K562 (cell line): Measurements from ENCODE around the gene KARS1. TPM values are rescaled to one million over a fixed set of nuclear protein-coding genes. Genes with fewer than 3 reads are reported as not detected.
A peak's percentile ranks its signal among the peaks of the same experiment; 100 is the strongest.

ENCODE experiments used
- CREM ChIP-seq: IDR thresholded peaks from 2 replicates; pipeline ENCODE4 v1.6.1; 2014; ENCODE audit warnings: antibody characterized with exemption, low read depth
- EZH2 ChIP-seq: IDR thresholded peaks from 2 replicates; pipeline ENCODE4 v1.6.1; 2012; ENCODE audit warnings: low read depth, mild to moderate bottlenecking, inconsistent platforms, low read length, borderline replicate concordance
- FOXM1 ChIP-seq, 2 experiments: fragments of 450-650 bp in 1 of 2; sonication (generic) in 1 of 2; formaldehyde crosslinking in 1 of 2; IDR thresholded peaks; 2 replicates each; pipeline versions ENCODE4 v1.6.1 to v1.9.0; 2017 to 2022; ENCODE audit warnings: low read depth in 2 of 2, mild to moderate bottlenecking in 2 of 2, missing genetic modification reagents in 1 of 2, moderate library complexity in 1 of 2
- GATAD2B ChIP-seq: fragments of 450-650 bp; IDR thresholded peaks from 2 replicates; pipeline ENCODE4 v1.6.1; 2017; ENCODE audit warnings: mild to moderate bottlenecking, borderline replicate concordance
- HLTF ChIP-seq: fragments of 450-650 bp; IDR thresholded peaks from 2 replicates; pipeline ENCODE4 v1.6.1; 2016
- NFATC3 ChIP-seq: fragments of 450-650 bp; IDR thresholded peaks from 2 replicates; pipeline ENCODE4 v1.6.1; 2017; ENCODE audit warnings: mild to moderate bottlenecking
- NFE2 ChIP-seq: IDR thresholded peaks from 2 replicates; pipeline ENCODE4 v1.6.1; 2014; ENCODE audit warnings: antibody characterized with exemption, low read depth
- NFIC ChIP-seq: fragments of 450-650 bp; IDR thresholded peaks from 2 replicates; pipeline ENCODE4 v1.6.1; 2017; ENCODE audit warnings: mild to moderate bottlenecking, inconsistent platforms
- POLR2A ChIP-seq: fragments of 450-650 bp; conservative IDR thresholded peaks from 2 replicates; pipeline ENCODE4 v1.6.1; 2016
- SP2 ChIP-seq: IDR thresholded peaks from 2 replicates; pipeline ENCODE4 v1.6.1; 2011; ENCODE audit warnings: mild to moderate bottlenecking, low read depth, low read length, moderate library complexity; ENCODE audit not compliant: poor library complexity, severe bottlenecking; ENCODE audit errors: extremely low read depth
- SPI1 ChIP-seq: IDR thresholded peaks from 2 replicates; pipeline ENCODE4 v1.6.1; 2011; ENCODE audit warnings: low read depth, low read length, control low read depth, borderline replicate concordance
- ZNF212 ChIP-seq: fragments of 450-650 bp; formaldehyde crosslinking; IDR thresholded peaks from 2 replicates; pipeline ENCODE4 v1.4.0; 2020; ENCODE audit warnings: mild to moderate bottlenecking
- ZNF589 ChIP-seq: fragments of 200-800 bp; sonication (Bioruptor generic); IDR thresholded peaks from 2 replicates; pipeline ENCODE4 v1.6.1; 2016; ENCODE audit warnings: low read depth, missing genetic modification characterization, missing compliant biosample characterization
- ZNF699 ChIP-seq: fragments of 250-450 bp; sonication (Bioruptor Pico); IDR thresholded peaks from 2 replicates; pipeline ENCODE4 v1.8.0; 2021; ENCODE audit warnings: mild to moderate bottlenecking, moderate library complexity; ENCODE audit not compliant: insufficient replicate concordance
- ZNF707 ChIP-seq: fragments of 250-450 bp; sonication (Bioruptor Pico); conservative IDR thresholded peaks from 2 replicates; pipeline ENCODE4 v1.8.0; 2022; ENCODE audit warnings: inconsistent platforms, mild to moderate bottlenecking, moderate library complexity
- ZNF76 ChIP-seq: fragments of 250-450 bp; sonication (Bioruptor Pico); IDR thresholded peaks from 2 replicates; pipeline ENCODE4 v1.4.0; 2020; ENCODE audit warnings: mild to moderate bottlenecking, moderate library complexity, borderline replicate concordance
- ZNF778 ChIP-seq: fragments of 450-650 bp; formaldehyde crosslinking; IDR thresholded peaks from 2 replicates; pipeline ENCODE4 v1.4.0; 2020; ENCODE audit warnings: mild to moderate bottlenecking, moderate library complexity
- polyA plus RNA-seq, 8 experiments: library from polyadenylated mRNA; depleted of rRNA in 4 of 8; stranded (reverse) in 5 of 8; unstranded in 3 of 8; fragments of >200 nt; fragmentation: Nextera tagmentation in 2 of 8; fragmentation: Illumina TruSeq in 1 of 8; extraction: Ambion mirVana in 2 of 8; extraction: Trizol in 1 of 8; gene quantifications; 2 replicates each; pipeline versions ENCODE4 v1.2.1 to v1.2.3, GENCODE V29; 2011 to 2014; ENCODE audit warnings: inconsistent platforms in 1 of 8, missing spikeins in 1 of 8
- total RNA-seq, 7 experiments: library from RNA; depleted of rRNA in 6 of 7; stranded (reverse); fragments of >200 nt in 6 of 7; fragmentation: Illumina TruSeq in 2 of 7; extraction: Trizol in 2 of 7; gene quantifications; 2 replicates each; pipeline versions ENCODE4 v1.2.1 to v1.2.3, GENCODE V29; 2011 to 2021; ENCODE audit warnings: low replicate concordance in 1 of 7
- TF ChIP-seq, protein P1 (sequence below): fragments of 450-650 bp; formaldehyde crosslinking; IDR thresholded peaks from 2 replicates; pipeline ENCODE4 v1.4.0; 2020; ENCODE audit warnings: mild to moderate bottlenecking, moderate library complexity
- TF ChIP-seq, protein P2 (sequence below): fragments of 250-450 bp; sonication (Bioruptor Pico); IDR thresholded peaks from 2 replicates; pipeline ENCODE4 v1.5.0; 2021; ENCODE audit warnings: mild to moderate bottlenecking, borderline replicate concordance

KARS1 gene
- total and polyA plus RNA-seq, 9 of the 15 experiments (the other 6 are each of a cell fraction or from before 2014, with no cell fraction given): 223 to 386 (median 304) TPM

- TF ChIP-seq, protein P1, sequence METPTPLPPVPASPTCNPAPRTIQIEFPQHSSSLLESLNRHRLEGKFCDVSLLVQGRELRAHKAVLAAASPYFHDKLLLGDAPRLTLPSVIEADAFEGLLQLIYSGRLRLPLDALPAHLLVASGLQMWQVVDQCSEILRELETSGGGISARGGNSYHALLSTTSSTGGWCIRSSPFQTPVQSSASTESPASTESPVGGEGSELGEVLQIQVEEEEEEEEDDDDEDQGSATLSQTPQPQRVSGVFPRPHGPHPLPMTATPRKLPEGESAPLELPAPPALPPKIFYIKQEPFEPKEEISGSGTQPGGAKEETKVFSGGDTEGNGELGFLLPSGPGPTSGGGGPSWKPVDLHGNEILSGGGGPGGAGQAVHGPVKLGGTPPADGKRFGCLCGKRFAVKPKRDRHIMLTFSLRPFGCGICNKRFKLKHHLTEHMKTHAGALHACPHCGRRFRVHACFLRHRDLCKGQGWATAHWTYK (CRISPR knock-in tag): no peak
- peak; percentile 58; the same call in 1 of the 2 replicates for TF ChIP-seq GATAD2B
- peak; percentile 62; the same call in 1 of the 2 replicates for TF ChIP-seq NFE2
- TF ChIP-seq ZNF589 (CRISPR knock-in tag): no peak
- TF ChIP-seq ZNF76 (CRISPR knock-in tag): no peak
- no peak for TF ChIP-seq ZNF778
- TF ChIP-seq FOXM1 (IDR thresholded peaks at IDR 0.05; ENCODE audit: low read depth): peak; percentile 85
- no peak for TF ChIP-seq FOXM1 (CRISPR knock-in tag; IDR thresholded peaks at IDR 0.05; ENCODE audit: low read depth)
- no peak for TF ChIP-seq SPI1
- peak; percentile 93 for TF ChIP-seq NFATC3
- peak; percentile 53 for TF ChIP-seq CREM
- TF ChIP-seq ZNF212 (CRISPR knock-in tag): no peak
- peak; percentile 80 for TF ChIP-seq NFIC
- TF ChIP-seq ZNF699: no peak
- TF ChIP-seq HLTF: no peak
- TF ChIP-seq, protein P2, sequence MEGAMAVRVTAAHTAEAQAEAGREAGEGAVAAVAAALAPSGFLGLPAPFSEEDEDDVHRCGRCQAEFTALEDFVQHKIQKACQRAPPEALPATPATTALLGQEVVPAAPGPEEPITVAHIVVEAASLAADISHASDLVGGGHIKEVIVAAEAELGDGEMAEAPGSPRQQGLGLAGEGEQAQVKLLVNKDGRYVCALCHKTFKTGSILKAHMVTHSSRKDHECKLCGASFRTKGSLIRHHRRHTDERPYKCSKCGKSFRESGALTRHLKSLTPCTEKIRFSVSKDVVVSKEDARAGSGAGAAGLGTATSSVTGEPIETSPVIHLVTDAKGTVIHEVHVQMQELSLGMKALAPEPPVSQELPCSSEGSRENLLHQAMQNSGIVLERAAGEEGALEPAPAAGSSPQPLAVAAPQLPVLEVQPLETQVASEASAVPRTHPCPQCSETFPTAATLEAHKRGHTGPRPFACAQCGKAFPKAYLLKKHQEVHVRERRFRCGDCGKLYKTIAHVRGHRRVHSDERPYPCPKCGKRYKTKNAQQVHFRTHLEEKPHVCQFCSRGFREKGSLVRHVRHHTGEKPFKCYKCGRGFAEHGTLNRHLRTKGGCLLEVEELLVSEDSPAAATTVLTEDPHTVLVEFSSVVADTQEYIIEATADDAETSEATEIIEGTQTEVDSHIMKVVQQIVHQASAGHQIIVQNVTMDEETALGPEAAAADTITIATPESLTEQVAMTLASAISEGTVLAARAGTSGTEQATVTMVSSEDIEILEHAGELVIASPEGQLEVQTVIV (CRISPR knock-in tag): no peak
- TF ChIP-seq POLR2A: no peak
- TF ChIP-seq ZNF707: no peak
- TF ChIP-seq SP2: no peak
- TF ChIP-seq EZH2: no peak
Measured at GRCh38 chr16:75621170-75621477, 26.3 kb downstream of the KARS1 start (continued).
